GM12864 (cell line): Measurements from ENCODE around the gene MSANTD1.

Source experiments
- DNase-seq: peaks from one replicate; pipeline ENCODE4 v3.0.0-alpha.2; 2011; ENCODE audit warnings: low read depth
- H3K4me3 ChIP-seq: 2 replicates; pipeline ENCODE4 v1.5.1; 2011; ENCODE audit warnings: mild to moderate bottlenecking, low read depth, low read length, control low read depth
- TF ChIP-seq, protein P1 (sequence below): IDR thresholded peaks from 2 replicates; pipeline ENCODE4 v1.5.1; 2011; ENCODE audit warnings: low read depth, mild to moderate bottlenecking, moderate library complexity, low read length, control low read depth, inconsistent platforms; ENCODE audit errors: missing control alignments

The MSANTD1 gene

DNA sequence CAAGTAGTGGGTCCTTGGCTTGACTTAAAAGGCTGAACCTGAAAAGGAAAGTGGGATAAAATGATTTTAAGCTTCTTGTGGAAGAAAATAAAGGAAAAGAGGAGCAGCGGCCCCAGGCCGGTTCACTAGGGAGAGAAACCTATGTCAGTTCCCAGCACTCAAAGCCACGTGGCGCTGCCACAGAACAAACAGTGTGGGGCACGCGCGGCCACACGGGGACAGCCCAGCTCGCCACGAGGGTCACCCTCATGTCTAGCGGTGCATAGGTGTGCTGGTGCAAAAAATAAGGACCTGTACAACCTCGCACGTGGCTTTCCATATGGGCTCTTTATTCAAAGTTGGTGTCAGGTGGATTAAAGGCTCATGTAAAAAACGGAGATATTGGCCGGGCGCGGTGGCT, 17.1 kb downstream of the MSANTD1 start:
- DNase-seq = no peak
- TF ChIP-seq, protein P1, sequence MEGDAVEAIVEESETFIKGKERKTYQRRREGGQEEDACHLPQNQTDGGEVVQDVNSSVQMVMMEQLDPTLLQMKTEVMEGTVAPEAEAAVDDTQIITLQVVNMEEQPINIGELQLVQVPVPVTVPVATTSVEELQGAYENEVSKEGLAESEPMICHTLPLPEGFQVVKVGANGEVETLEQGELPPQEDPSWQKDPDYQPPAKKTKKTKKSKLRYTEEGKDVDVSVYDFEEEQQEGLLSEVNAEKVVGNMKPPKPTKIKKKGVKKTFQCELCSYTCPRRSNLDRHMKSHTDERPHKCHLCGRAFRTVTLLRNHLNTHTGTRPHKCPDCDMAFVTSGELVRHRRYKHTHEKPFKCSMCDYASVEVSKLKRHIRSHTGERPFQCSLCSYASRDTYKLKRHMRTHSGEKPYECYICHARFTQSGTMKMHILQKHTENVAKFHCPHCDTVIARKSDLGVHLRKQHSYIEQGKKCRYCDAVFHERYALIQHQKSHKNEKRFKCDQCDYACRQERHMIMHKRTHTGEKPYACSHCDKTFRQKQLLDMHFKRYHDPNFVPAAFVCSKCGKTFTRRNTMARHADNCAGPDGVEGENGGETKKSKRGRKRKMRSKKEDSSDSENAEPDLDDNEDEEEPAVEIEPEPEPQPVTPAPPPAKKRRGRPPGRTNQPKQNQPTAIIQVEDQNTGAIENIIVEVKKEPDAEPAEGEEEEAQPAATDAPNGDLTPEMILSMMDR = no peak
- no peak overlapping the region for H3K4me3 ChIP-seq

- TF ChIP-seq, protein P1 = no peak
- no peak for DNase-seq
- H3K4me3 ChIP-seq = no peak overlapping the region
Measured at GRCh38 chr4:3267576-3268394, 18.8 kb downstream of the MSANTD1 start.

GRCh38 chr4:3268395-3269104, 19.6 kb downstream of the MSANTD1 start:
- no peak overlapping the region for H3K4me3 ChIP-seq
- DNase-seq = no peak
- TF ChIP-seq, protein P1 = no peak

GRCh38 chr4:3269105-3269927, 20.4 kb downstream of the MSANTD1 start:
- no peak for DNase-seq
- H3K4me3 ChIP-seq = no peak overlapping the region
- TF ChIP-seq, protein P1 = no peak

GRCh38 chr4:3269991-3270611, 21.1 kb downstream of the MSANTD1 start:
- no peak overlapping the region for H3K4me3 ChIP-seq
- no peak for DNase-seq
- TF ChIP-seq, protein P1 = no peak

- H3K4me3 ChIP-seq = no peak overlapping the region
- TF ChIP-seq, protein P1 = no peak
- no peak for DNase-seq
Measured at GRCh38 chr4:3271131-3271530, 22.2 kb downstream of the MSANTD1 start.
